ENCODE results near the gene SYCE3. TPM values are rescaled to one million over a fixed set of nuclear protein-coding genes. Genes with fewer than 3 reads are reported as not detected.

SYCE3 gene
- total RNA-seq, 1 experiment from 2014 or later = not detected

- Histone ChIP-seq H3K4me3 (ENCODE audit: low read depth, low read length, poor library complexity, severe bottlenecking) (no peak within 1 kb of the TSS), H3K4me1 (ENCODE audit: insufficient read depth, low read length, poor library complexity, severe bottlenecking) (no peaks in the 10 kb centered on the region), H3K9me3 (ENCODE audit: low read depth, low read length, poor library complexity, severe bottlenecking) (no peaks in the 10 kb centered on the region), H3K27ac (ENCODE audit: low read depth, low read length, poor library complexity, severe bottlenecking) (no peak within 1 kb of the TSS), H3K36me3 (ENCODE audit: insufficient read depth, low read length, poor library complexity, severe bottlenecking) (no peaks in the 10 kb centered on the region), H3K27me3 (replicated peaks; ENCODE audit: insufficient read depth, low read depth, low read length, poor library complexity) (no peaks in the 10 kb centered on the region)
- ChIA-PET POLR2A (ENCODE audit: low non-redundant PET) (no interaction called here), CTCF (interaction anchor here (0.9 kb wide), 1 partner anchor 50 kb away, joined by 5 read pairs; the partner anchor contains the start of gene ARSA)
- TF ChIP-seq EZH2 (IDR thresholded peaks at IDR 0.05; ENCODE audit: borderline replicate concordance, low read depth, low read length, poor library complexity, severe bottlenecking) (no peak), CTCF (conservative IDR thresholded peaks at IDR 0.05; ENCODE audit: low read depth, low read length) (no peak)
- DNase-seq (ENCODE audit: low spot score) = no peak
- no TSS peak for BruUV-seq (replicated peaks)
- intact Hi-C loops (cut with micrococcal nuclease; ENCODE audit: unreplicated experiment) = no loop called here
These were observed 15.5 kb upstream of the SYCE3 start, which contains the start of gene CPT1B for GRCh38 chr22:50577987-50578775. CPT1B (minus strand) TSS chr22:50578427; CDS start chr22:50577915, 512 bp downstream.

- intact Hi-C loops (cut with micrococcal nuclease; ENCODE audit: unreplicated experiment) = no loop called here
- H3K27ac ChIP-seq (ENCODE audit: low read depth, low read length, poor library complexity, severe bottlenecking) = no peak overlapping the region
- CTCF ChIA-PET = no interaction called here
- BruUV-seq (replicated peaks) = no TSS peak
- no peaks in the 10 kb centered on the region for H3K4me1 ChIP-seq (ENCODE audit: insufficient read depth, low read length, poor library complexity, severe bottlenecking)
- no peaks in the 10 kb centered on the region for H3K36me3 ChIP-seq (ENCODE audit: insufficient read depth, low read length, poor library complexity, severe bottlenecking)
- H3K27me3 ChIP-seq (replicated peaks; ENCODE audit: insufficient read depth, low read depth, low read length, poor library complexity) = no peaks in the 10 kb centered on the region
- DNase-seq (ENCODE audit: low spot score) = no peak
- POLR2A ChIA-PET (ENCODE audit: low non-redundant PET) = no interaction called here
- H3K4me3 ChIP-seq (ENCODE audit: low read depth, low read length, poor library complexity, severe bottlenecking) = no peak overlapping the region
- H3K9me3 ChIP-seq (ENCODE audit: low read depth, low read length, poor library complexity, severe bottlenecking) = no peaks in the 10 kb centered on the region
- TF ChIP-seq CTCF (conservative IDR thresholded peaks at IDR 0.05; ENCODE audit: low read depth, low read length) (no peak), EZH2 (IDR thresholded peaks at IDR 0.05; ENCODE audit: borderline replicate concordance, low read depth, low read length, poor library complexity, severe bottlenecking) (no peak)
These were observed 14.9 kb upstream of the SYCE3 start for GRCh38 chr22:50577697-50577986.

- no peaks in the 10 kb centered on the region for H3K27me3 ChIP-seq (replicated peaks; ENCODE audit: insufficient read depth, low read depth, low read length, poor library complexity)
- H3K27ac ChIP-seq (ENCODE audit: low read depth, low read length, poor library complexity, severe bottlenecking) = no peak overlapping the region
- CTCF ChIA-PET = no interaction called here
- no peaks in the 10 kb centered on the region for H3K4me1 ChIP-seq (ENCODE audit: insufficient read depth, low read length, poor library complexity, severe bottlenecking)
- DNase-seq (ENCODE audit: low spot score) = no peak
- BruUV-seq (replicated peaks) = no TSS peak
- H3K4me3 ChIP-seq (ENCODE audit: low read depth, low read length, poor library complexity, severe bottlenecking) = no peak overlapping the region
- TF ChIP-seq EZH2 (IDR thresholded peaks at IDR 0.05; ENCODE audit: borderline replicate concordance, low read depth, low read length, poor library complexity, severe bottlenecking) (no peak), CTCF (conservative IDR thresholded peaks at IDR 0.05; ENCODE audit: low read depth, low read length) (no peak)
- H3K9me3 ChIP-seq (ENCODE audit: low read depth, low read length, poor library complexity, severe bottlenecking) = no peaks in the 10 kb centered on the region
- H3K36me3 ChIP-seq (ENCODE audit: insufficient read depth, low read length, poor library complexity, severe bottlenecking) = no peaks in the 10 kb centered on the region
- POLR2A ChIA-PET (ENCODE audit: low non-redundant PET) = no interaction called here
- intact Hi-C loops (cut with micrococcal nuclease; ENCODE audit: unreplicated experiment) = loop anchor here (1.0 kb wide), 1 partner anchor 43 kb away; no protein-coding TSS in a partner anchor
These were observed 14.3 kb upstream of the SYCE3 start for GRCh38 chr22:50576806-50577696.
